ENCODE measurements around the gene ANKRD11. TPM values are rescaled to one million over a fixed set of nuclear protein-coding genes. Genes with fewer than 3 reads are reported as not detected.

The ANKRD11 gene
- total RNA-seq, 2 experiments from 2014 or later: 199 to 208 TPM

- ChIA-PET CTCF (no interaction called here), POLR2A (no interaction called here)
- Mint-ChIP-seq H3K4me1 (no peaks in the 10 kb centered on the region), H3K36me3 (ENCODE audit: low read depth) (peaks cover 56% of the 10 kb centered on the region), H3K4me3 (no peak overlapping the region), H3K27ac (no peak overlapping the region), H3K9me3 (no peaks in the 10 kb centered on the region), H3K27me3 (no peaks in the 10 kb centered on the region)
- DNase-seq: no peak
Measured at GRCh38 chr16:89522287-89522686, 31.9 kb upstream of the ANKRD11 start.

GRCh38 chr16:89519881-89520280, 29.5 kb upstream of the ANKRD11 start:
- Mint-ChIP-seq H3K27ac (no peak overlapping the region), H3K9me3 (no peaks in the 10 kb centered on the region), H3K4me3 (no peak overlapping the region), H3K36me3 (ENCODE audit: low read depth) (peaks cover 50% of the 10 kb centered on the region), H3K4me1 (no peaks in the 10 kb centered on the region), H3K27me3 (no peaks in the 10 kb centered on the region)
- ChIA-PET CTCF (no interaction called here), POLR2A (no interaction called here)
- DNase-seq: no peak

GRCh38 chr16:89517128-89517527, 26.8 kb upstream of the ANKRD11 start:
- H3K4me3 Mint-ChIP-seq: no peak overlapping the region
- no peak for DNase-seq
- no peaks in the 10 kb centered on the region for H3K4me1 Mint-ChIP-seq
- no peaks in the 10 kb centered on the region for H3K9me3 Mint-ChIP-seq
- CTCF ChIA-PET: interaction anchor here (0.9 to 1.0 kb wide), 2 partner anchors 13 to 40 kb away, joined by 3 read pairs; no protein-coding TSS in a partner anchor
- no peaks in the 10 kb centered on the region for H3K27me3 Mint-ChIP-seq
- peaks cover 46% of the 10 kb centered on the region for H3K36me3 Mint-ChIP-seq (ENCODE audit: low read depth)
- no peak overlapping the region for H3K27ac Mint-ChIP-seq
- POLR2A ChIA-PET: interaction anchor here (0.6 to 1.5 kb wide), 2 partner anchors 8 to 10 kb away, joined by 3 to 7 read pairs; partner anchors contain the start of gene SPG7

- no peak for DNase-seq
- CTCF ChIA-PET: no interaction called here
- Mint-ChIP-seq H3K27ac (no peak overlapping the region), H3K9me3 (no peaks in the 10 kb centered on the region), H3K36me3 (ENCODE audit: low read depth) (peaks cover 22% of the 10 kb centered on the region), H3K4me3 (no peak overlapping the region), H3K4me1 (peaks cover 13% of the 10 kb centered on the region), H3K27me3 (no peaks in the 10 kb centered on the region)
- POLR2A ChIA-PET: no interaction called here
Measured at GRCh38 chr16:89512453-89512852, 22.1 kb upstream of the ANKRD11 start.

GRCh38 chr16:89511374-89511773, 21.0 kb upstream of the ANKRD11 start:
- no peaks in the 10 kb centered on the region for H3K9me3 Mint-ChIP-seq
- H3K27me3 Mint-ChIP-seq: no peaks in the 10 kb centered on the region
- POLR2A ChIA-PET: interaction anchor here (1.1 kb wide), 1 partner anchor 270 kb away, joined by 3 read pairs; no protein-coding TSS in a partner anchor
- no peak overlapping the region for H3K4me3 Mint-ChIP-seq
- H3K36me3 Mint-ChIP-seq (ENCODE audit: low read depth): peaks cover 14% of the 10 kb centered on the region
- H3K4me1 Mint-ChIP-seq: peaks cover 23% of the 10 kb centered on the region
- CTCF ChIA-PET: no interaction called here
- H3K27ac Mint-ChIP-seq: no peak overlapping the region
- no peak for DNase-seq

GRCh38 chr16:89510526-89510925, 20.2 kb upstream of the ANKRD11 start:
- Mint-ChIP-seq H3K27me3 (no peaks in the 10 kb centered on the region), H3K27ac (no peak overlapping the region), H3K4me3 (peak overlapping the region; percentile 18), H3K36me3 (ENCODE audit: low read depth) (peaks cover 14% of the 10 kb centered on the region), H3K9me3 (no peaks in the 10 kb centered on the region), H3K4me1 (peaks cover 31% of the 10 kb centered on the region)
- CTCF ChIA-PET: interaction anchor here (1.5 to 3.0 kb wide), 2 partner anchors 270 to 293 kb away, joined by 3 to 6 read pairs; partner anchors contain the start of gene ZNF778
- POLR2A ChIA-PET: interaction anchor here (1.1 to 5.0 kb wide), 3 partner anchors 44 to 269 kb away, joined by 3 to 38 read pairs (median 3); no protein-coding TSS in a partner anchor
- DNase-seq: no peak

GRCh38 chr16:89507834-89508590, 17.7 kb upstream of the ANKRD11 start, which contains the start of gene SPG7:
Gene SPG7 (plus strand): TSS chr16:89508403. CDS start chr16:89508418, 15 bp downstream.
- ChIA-PET CTCF (interaction anchor here (1.0 to 3.0 kb wide), 15 partner anchors 19 to 290 kb away, joined by 3 to 22 read pairs (median 3); partner anchors contain the start of gene ZNF778), POLR2A (interaction anchor here (0.6 to 6.7 kb wide), 37 partner anchors 9 to 1991 kb away, joined by 3 to 158 read pairs (median 4); partner anchors contain the start of genes ANKRD11, RPL13 and ZNF778)
- DNase-seq: peak; percentile 92
- H3K4me3 Mint-ChIP-seq: peak within 1 kb of the TSS; percentile 93
- peaks cover 43% of the 10 kb centered on the region for H3K4me1 Mint-ChIP-seq
- peaks cover 8% of the 10 kb centered on the region for H3K36me3 Mint-ChIP-seq (ENCODE audit: low read depth)
- H3K27me3 Mint-ChIP-seq: no peaks in the 10 kb centered on the region
- H3K9me3 Mint-ChIP-seq: no peaks in the 10 kb centered on the region
- H3K27ac Mint-ChIP-seq: peak within 1 kb of the TSS; percentile 90

GRCh38 chr16:89507214-89507833, 17.0 kb upstream of the ANKRD11 start:
- no peak for DNase-seq
- H3K9me3 Mint-ChIP-seq: no peaks in the 10 kb centered on the region
- H3K27ac Mint-ChIP-seq: peak overlapping the region; percentile 88
- peak overlapping the region; percentile 93 for H3K4me3 Mint-ChIP-seq
- H3K4me1 Mint-ChIP-seq: peaks cover 43% of the 10 kb centered on the region
- CTCF ChIA-PET: interaction anchor here (1.0 to 3.0 kb wide), 8 partner anchors 18 to 290 kb away, joined by 3 to 22 read pairs (median 4); partner anchors contain the start of gene ZNF778
- H3K27me3 Mint-ChIP-seq: no peaks in the 10 kb centered on the region
- POLR2A ChIA-PET: interaction anchor here (0.7 to 6.7 kb wide), 33 partner anchors 9 to 804 kb away, joined by 3 to 158 read pairs (median 4); partner anchors contain the start of genes ANKRD11, RPL13 and ZNF778
- H3K36me3 Mint-ChIP-seq (ENCODE audit: low read depth): peaks cover 4% of the 10 kb centered on the region

- Mint-ChIP-seq H3K4me3 (peak overlapping the region; percentile 93), H3K9me3 (no peaks in the 10 kb centered on the region), H3K27ac (peak overlapping the region; percentile 88), H3K4me1 (peaks cover 43% of the 10 kb centered on the region), H3K36me3 (ENCODE audit: low read depth) (peaks cover 4% of the 10 kb centered on the region), H3K27me3 (no peaks in the 10 kb centered on the region)
- peak; percentile 42 for DNase-seq
- ChIA-PET POLR2A (interaction anchor here (0.7 to 6.7 kb wide), 22 partner anchors 8 to 289 kb away, joined by 3 to 158 read pairs (median 7); partner anchors contain the start of genes ANKRD11, RPL13 and ZNF778), CTCF (interaction anchor here (1.0 to 1.6 kb wide), 3 partner anchors 18 to 266 kb away, joined by 3 to 4 read pairs (median 4); no protein-coding TSS in a partner anchor)
Measured at GRCh38 chr16:89506791-89507191, 16.4 kb upstream of the ANKRD11 start.

- no peak for DNase-seq
- ChIA-PET CTCF (interaction anchor here (0.7 kb wide), 1 partner anchor 190 kb away, joined by 3 read pairs; no protein-coding TSS in a partner anchor), POLR2A (interaction anchor here (1.2 to 6.7 kb wide), 7 partner anchors 15 to 194 kb away, joined by 3 to 158 read pairs (median 20); partner anchors contain the start of gene ANKRD11)
- peak overlapping the region; percentile 93 for H3K4me3 Mint-ChIP-seq
- H3K36me3 Mint-ChIP-seq (ENCODE audit: low read depth): peaks cover 1% of the 10 kb centered on the region
- peak overlapping the region; percentile 88 for H3K27ac Mint-ChIP-seq
- peaks cover 41% of the 10 kb centered on the region for H3K4me1 Mint-ChIP-seq
- no peaks in the 10 kb centered on the region for H3K27me3 Mint-ChIP-seq
- H3K9me3 Mint-ChIP-seq: no peaks in the 10 kb centered on the region
Measured at GRCh38 chr16:89506113-89506504, 15.7 kb upstream of the ANKRD11 start.

- peaks cover 40% of the 10 kb centered on the region for H3K4me1 Mint-ChIP-seq
- DNase-seq: peak; percentile 91
- H3K27ac Mint-ChIP-seq: peak overlapping the region; percentile 88
- peak overlapping the region; percentile 93 for H3K4me3 Mint-ChIP-seq
- H3K36me3 Mint-ChIP-seq (ENCODE audit: low read depth): no peaks in the 10 kb centered on the region
- POLR2A ChIA-PET: interaction anchor here (1.1 to 6.7 kb wide), 11 partner anchors 8 to 193 kb away, joined by 3 to 158 read pairs (median 3); partner anchors contain the start of gene ANKRD11
- no peaks in the 10 kb centered on the region for H3K27me3 Mint-ChIP-seq
- CTCF ChIA-PET: interaction anchor here (0.7 to 1.3 kb wide), 4 partner anchors 48 to 265 kb away, joined by 3 read pairs; no protein-coding TSS in a partner anchor
- H3K9me3 Mint-ChIP-seq: no peaks in the 10 kb centered on the region
Measured at GRCh38 chr16:89505204-89506112, 15.1 kb upstream of the ANKRD11 start.

GRCh38 chr16:89504091-89504490, 13.7 kb upstream of the ANKRD11 start:
- Mint-ChIP-seq H3K36me3 (ENCODE audit: low read depth) (no peaks in the 10 kb centered on the region), H3K4me3 (no peak overlapping the region), H3K9me3 (no peaks in the 10 kb centered on the region), H3K4me1 (peaks cover 30% of the 10 kb centered on the region), H3K27me3 (no peaks in the 10 kb centered on the region), H3K27ac (peak overlapping the region; percentile 62)
- no peak for DNase-seq
- ChIA-PET CTCF (interaction anchor here (0.6 to 1.3 kb wide), 4 partner anchors 13 to 264 kb away, joined by 3 to 4 read pairs (median 3); no protein-coding TSS in a partner anchor), POLR2A (interaction anchor here (1.1 to 6.7 kb wide), 7 partner anchors 8 to 192 kb away, joined by 3 to 158 read pairs (median 3); partner anchors contain the start of gene ANKRD11)

All from activated CD4-positive, alpha-beta memory T cell treated with anti-CD3 and anti-CD28 coated beads, Interleukin-2, amount 10 ng/mL, durations not matched to agents 7 days and 5 days (primary cell).